ENCODE results near the gene CLEC2L.

Gene CLEC2L

GRCh38 chr7:139494835-139495579 lies 28.5 kb upstream of the CLEC2L start:
- Histone ChIP-seq H3K27ac (ENCODE audit: low read depth, low read length) (no peak overlapping the region), H3K36me3 (ENCODE audit: insufficient read depth, low read length) (no peaks in the 10 kb centered on the region), H3K9ac (ENCODE audit: low read depth, low read length) (no peak overlapping the region), H3K9me3 (ENCODE audit: insufficient read depth, low read depth, low read length) (no peaks in the 10 kb centered on the region), H3K4me1 (ENCODE audit: insufficient read depth, low read length) (no peaks in the 10 kb centered on the region), H3K27me3 (ENCODE audit: insufficient read depth, low read length) (peaks cover 16% of the 10 kb centered on the region), H3K4me3 (ENCODE audit: low read length) (no peak overlapping the region)
- WGBS: 87% methylated on average over 4 of the region's 5 CpGs

GRCh38 chr7:139495580-139496125 lies 27.8 kb upstream of the CLEC2L start:
- no peaks in the 10 kb centered on the region for H3K36me3 ChIP-seq (ENCODE audit: insufficient read depth, low read length)
- H3K27ac ChIP-seq (ENCODE audit: low read depth, low read length): no peak overlapping the region
- no peak overlapping the region for H3K9ac ChIP-seq (ENCODE audit: low read depth, low read length)
- H3K4me1 ChIP-seq (ENCODE audit: insufficient read depth, low read length): no peaks in the 10 kb centered on the region
- 90% methylated on average over 8 of the region's 8 CpGs for WGBS
- H3K27me3 ChIP-seq (ENCODE audit: insufficient read depth, low read length): peaks cover 16% of the 10 kb centered on the region
- no peak overlapping the region for H3K4me3 ChIP-seq (ENCODE audit: low read length)
- H3K9me3 ChIP-seq (ENCODE audit: insufficient read depth, low read depth, low read length): no peaks in the 10 kb centered on the region

- Histone ChIP-seq H3K9ac (ENCODE audit: low read depth, low read length) (no peak overlapping the region), H3K36me3 (ENCODE audit: insufficient read depth, low read length) (no peaks in the 10 kb centered on the region), H3K27ac (ENCODE audit: low read depth, low read length) (no peak overlapping the region), H3K4me3 (ENCODE audit: low read length) (no peak overlapping the region), H3K27me3 (ENCODE audit: insufficient read depth, low read length) (peaks cover 16% of the 10 kb centered on the region), H3K4me1 (ENCODE audit: insufficient read depth, low read length) (no peaks in the 10 kb centered on the region), H3K9me3 (ENCODE audit: insufficient read depth, low read depth, low read length) (no peaks in the 10 kb centered on the region)
- WGBS: 94% methylated on average over 10 of the region's 10 CpGs
Measured at GRCh38 chr7:139496528-139496927, 27.0 kb upstream of the CLEC2L start.

DNA sequence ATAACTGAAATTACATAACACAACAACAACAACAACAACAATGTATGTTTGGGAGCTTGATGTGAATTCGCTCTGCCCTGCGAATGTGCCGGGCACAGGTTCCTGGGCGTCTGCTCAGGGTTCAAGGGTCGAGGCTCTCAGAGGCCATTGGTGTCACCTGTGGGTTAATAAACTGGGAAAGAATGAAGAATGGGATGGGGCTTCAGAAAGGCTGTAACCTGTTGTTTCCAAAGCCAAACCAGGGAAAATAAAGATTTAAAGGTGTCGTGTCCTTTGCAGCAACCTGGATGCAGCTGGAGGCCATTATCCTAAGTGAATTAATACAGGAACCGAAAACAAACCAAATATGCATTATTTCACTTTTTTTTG lies 22.7 kb upstream of the CLEC2L start:
- H3K27ac ChIP-seq (ENCODE audit: low read depth, low read length): no peak overlapping the region
- H3K4me3 ChIP-seq (ENCODE audit: low read length): no peak overlapping the region

GRCh38 chr7:139502226-139502625 lies 21.3 kb upstream of the CLEC2L start:
- H3K27me3 ChIP-seq (ENCODE audit: insufficient read depth, low read length): peaks cover 16% of the 10 kb centered on the region

More for the DNA sequence above, 22.7 kb upstream of the CLEC2L start:
- no peaks in the 10 kb centered on the region for H3K36me3 ChIP-seq (ENCODE audit: insufficient read depth, low read length)
- H3K9me3 ChIP-seq (ENCODE audit: insufficient read depth, low read depth, low read length): no peaks in the 10 kb centered on the region
- 95% methylated on average over 7 of the region's 7 CpGs for WGBS
- no peak overlapping the region for H3K9ac ChIP-seq (ENCODE audit: low read depth, low read length)
- H3K27me3 ChIP-seq (ENCODE audit: insufficient read depth, low read length): peaks cover 16% of the 10 kb centered on the region
- no peaks in the 10 kb centered on the region for H3K4me1 ChIP-seq (ENCODE audit: insufficient read depth, low read length)

DNA sequence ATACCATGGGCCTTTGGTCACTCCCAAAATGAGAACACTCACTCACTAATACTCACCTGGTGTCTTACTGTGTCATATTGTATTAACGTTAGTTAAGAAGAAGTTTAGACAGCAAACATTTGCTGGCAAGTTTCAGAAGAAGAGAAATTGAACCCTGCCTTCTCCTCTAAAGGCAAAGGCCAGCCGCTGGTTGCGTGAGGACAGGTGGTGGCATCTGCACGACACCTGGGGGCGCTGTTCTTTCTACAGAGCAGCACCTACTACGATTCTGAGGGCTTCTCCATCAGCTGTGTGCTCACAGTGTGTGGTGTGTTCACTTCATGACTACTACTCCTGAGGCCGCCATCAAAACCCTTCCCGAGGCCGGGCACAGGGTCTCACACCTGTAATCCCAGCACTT lies 17.9 kb upstream of the CLEC2L start:
- Histone ChIP-seq H3K36me3 (ENCODE audit: insufficient read depth, low read length) (no peaks in the 10 kb centered on the region), H3K27ac (ENCODE audit: low read depth, low read length) (no peak overlapping the region), H3K9ac (ENCODE audit: low read depth, low read length) (no peak overlapping the region), H3K4me3 (ENCODE audit: low read length) (no peak overlapping the region), H3K9me3 (ENCODE audit: insufficient read depth, low read depth, low read length) (no peaks in the 10 kb centered on the region), H3K27me3 (ENCODE audit: insufficient read depth, low read length) (no peaks in the 10 kb centered on the region), H3K4me1 (ENCODE audit: insufficient read depth, low read length) (no peaks in the 10 kb centered on the region)
- 71% methylated on average over 9 of the region's 9 CpGs for WGBS

More at GRCh38 chr7:139502226-139502625, 21.3 kb upstream of the CLEC2L start:
- no peak overlapping the region for H3K27ac ChIP-seq (ENCODE audit: low read depth, low read length)
- H3K4me1 ChIP-seq (ENCODE audit: insufficient read depth, low read length): no peaks in the 10 kb centered on the region
- no peaks in the 10 kb centered on the region for H3K36me3 ChIP-seq (ENCODE audit: insufficient read depth, low read length)
- no peak overlapping the region for H3K4me3 ChIP-seq (ENCODE audit: low read length)
- 91% methylated on average over 22 of the region's 22 CpGs for WGBS
- no peaks in the 10 kb centered on the region for H3K9me3 ChIP-seq (ENCODE audit: insufficient read depth, low read depth, low read length)
- H3K9ac ChIP-seq (ENCODE audit: low read depth, low read length): no peak overlapping the region

- Histone ChIP-seq H3K4me3 (ENCODE audit: low read length) (no peak overlapping the region), H3K9me3 (ENCODE audit: insufficient read depth, low read depth, low read length) (no peaks in the 10 kb centered on the region), H3K36me3 (ENCODE audit: insufficient read depth, low read length) (no peaks in the 10 kb centered on the region), H3K9ac (ENCODE audit: low read depth, low read length) (no peak overlapping the region), H3K27me3 (ENCODE audit: insufficient read depth, low read length) (no peaks in the 10 kb centered on the region), H3K4me1 (ENCODE audit: insufficient read depth, low read length) (no peaks in the 10 kb centered on the region), H3K27ac (ENCODE audit: low read depth, low read length) (no peak overlapping the region)
- WGBS: 97% methylated on average over 2 of the region's 2 CpGs
Measured at GRCh38 chr7:139509535-139509934, 13.9 kb upstream of the CLEC2L start.

DNA sequence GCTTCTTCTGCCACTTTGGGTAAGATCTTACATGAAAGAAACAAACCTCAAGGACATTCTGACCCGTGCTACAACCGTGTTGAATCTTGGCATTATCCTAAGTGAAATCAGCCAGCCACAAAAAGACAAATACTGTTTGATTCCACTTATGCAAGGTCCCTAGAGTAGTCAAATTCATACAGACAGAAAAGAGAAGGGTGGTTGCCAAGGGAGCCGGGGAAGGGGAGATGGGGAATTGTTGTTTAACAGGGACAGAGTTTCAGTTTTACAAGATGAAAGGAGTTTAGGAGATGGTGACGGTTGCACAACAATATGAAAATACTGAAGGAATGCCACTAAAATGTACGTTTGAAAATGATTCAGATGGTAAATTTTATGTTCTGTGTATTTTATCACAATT lies 12.2 kb upstream of the CLEC2L start:
- H3K9me3 ChIP-seq (ENCODE audit: insufficient read depth, low read depth, low read length): no peaks in the 10 kb centered on the region
- H3K4me3 ChIP-seq (ENCODE audit: low read length): no peak overlapping the region
- no peaks in the 10 kb centered on the region for H3K36me3 ChIP-seq (ENCODE audit: insufficient read depth, low read length)
- no peak overlapping the region for H3K27ac ChIP-seq (ENCODE audit: low read depth, low read length)
- H3K27me3 ChIP-seq (ENCODE audit: insufficient read depth, low read length): no peaks in the 10 kb centered on the region
- H3K4me1 ChIP-seq (ENCODE audit: insufficient read depth, low read length): peaks cover 5% of the 10 kb centered on the region; the same call in 1 of the 2 replicates
- WGBS: 79% methylated on average over 5 of the region's 5 CpGs
- no peak overlapping the region for H3K9ac ChIP-seq (ENCODE audit: low read depth, low read length)

- Histone ChIP-seq H3K9me3 (ENCODE audit: insufficient read depth, low read depth, low read length) (no peaks in the 10 kb centered on the region), H3K9ac (ENCODE audit: low read depth, low read length) (no peak overlapping the region), H3K4me1 (ENCODE audit: insufficient read depth, low read length) (peaks cover 5% of the 10 kb centered on the region; the same call in 1 of the 2 replicates), H3K27ac (ENCODE audit: low read depth, low read length) (no peak overlapping the region), H3K27me3 (ENCODE audit: insufficient read depth, low read length) (no peaks in the 10 kb centered on the region), H3K4me3 (ENCODE audit: low read length) (no peak overlapping the region), H3K36me3 (ENCODE audit: insufficient read depth, low read length) (no peaks in the 10 kb centered on the region)
- 68% methylated on average over 8 of the region's 8 CpGs for WGBS
Measured at GRCh38 chr7:139515266-139515665, 8.2 kb upstream of the CLEC2L start.

DNA sequence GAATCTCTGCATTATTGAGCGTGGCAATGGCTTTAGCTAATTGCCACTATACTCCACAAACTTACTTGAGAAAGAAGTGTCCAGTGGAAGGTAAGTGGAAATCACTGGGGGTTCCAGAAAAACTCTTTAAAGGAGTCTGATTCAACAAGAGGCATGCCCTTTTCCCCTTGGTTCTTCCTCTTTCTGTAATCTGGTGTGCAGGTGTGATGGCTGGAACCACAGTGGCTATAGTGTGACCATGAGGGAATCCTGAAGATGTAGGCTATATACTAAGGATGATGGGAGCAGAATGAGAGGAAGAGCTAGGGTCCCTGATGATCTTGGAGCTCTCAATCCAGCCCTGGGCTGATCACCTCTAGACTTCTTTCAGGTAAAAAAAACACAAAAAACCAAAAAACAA lies 2.0 kb upstream of the CLEC2L start:
- Histone ChIP-seq H3K27me3 (ENCODE audit: insufficient read depth, low read length) (peaks cover 51% of the 10 kb centered on the region), H3K9ac (ENCODE audit: low read depth, low read length) (no peak overlapping the region), H3K36me3 (ENCODE audit: insufficient read depth, low read length) (no peaks in the 10 kb centered on the region), H3K4me3 (ENCODE audit: low read length) (no peak overlapping the region), H3K27ac (ENCODE audit: low read depth, low read length) (no peak overlapping the region), H3K9me3 (ENCODE audit: insufficient read depth, low read depth, low read length) (no peaks in the 10 kb centered on the region), H3K4me1 (ENCODE audit: insufficient read depth, low read length) (no peaks in the 10 kb centered on the region)
- 100% methylated on average over 1 of the region's 1 CpG for WGBS

DNA sequence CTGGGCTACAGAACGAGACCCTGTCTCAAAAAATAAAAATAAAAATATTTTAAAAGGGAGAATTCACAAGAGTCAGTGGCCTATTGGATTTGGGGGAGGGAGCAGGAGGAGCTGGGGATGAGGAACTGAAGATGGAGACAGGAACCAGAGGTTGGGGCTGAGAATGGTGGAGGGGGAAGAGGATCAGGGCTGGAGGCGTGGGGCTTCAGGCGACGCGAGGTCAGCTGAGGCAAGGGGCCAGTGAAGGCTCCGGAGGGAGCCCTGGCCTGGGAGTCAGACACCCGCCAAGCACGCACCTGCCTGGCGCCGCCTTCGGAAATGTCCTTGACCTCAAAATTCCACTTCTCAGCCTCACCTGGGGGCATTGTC lies 671 bp upstream of the CLEC2L start:
- no peak overlapping the region for H3K27ac ChIP-seq (ENCODE audit: low read depth, low read length)
- peaks cover 56% of the 10 kb centered on the region for H3K27me3 ChIP-seq (ENCODE audit: insufficient read depth, low read length)
- peak overlapping the region; percentile 49 for H3K4me3 ChIP-seq (ENCODE audit: low read length)
- no peaks in the 10 kb centered on the region for H3K36me3 ChIP-seq (ENCODE audit: insufficient read depth, low read length)
- H3K9ac ChIP-seq (ENCODE audit: low read depth, low read length): no peak overlapping the region
- 25% methylated on average over 10 of the region's 11 CpGs for WGBS
- H3K9me3 ChIP-seq (ENCODE audit: insufficient read depth, low read depth, low read length): no peaks in the 10 kb centered on the region
- H3K4me1 ChIP-seq (ENCODE audit: insufficient read depth, low read length): no peaks in the 10 kb centered on the region
